GM18873 (cell line): ENCODE data around the gene TMPRSS4.
"Not testable (repeated sequence)": the region's sequence is repeated elsewhere in the genome, so short reads cannot be mapped to it uniquely, and the experiment has no call there.

Experiments
- ATAC-seq: cut with Tn5 transposase; IDR thresholded peaks from one replicate; pipeline ENCODE4 v1.9.1; 2021; ENCODE audit warnings: mild to moderate bottlenecking, moderate library complexity, moderate number of reproducible peaks; ENCODE audit not compliant: unreplicated experiment, low FRiP score

Gene TMPRSS4

DNA sequence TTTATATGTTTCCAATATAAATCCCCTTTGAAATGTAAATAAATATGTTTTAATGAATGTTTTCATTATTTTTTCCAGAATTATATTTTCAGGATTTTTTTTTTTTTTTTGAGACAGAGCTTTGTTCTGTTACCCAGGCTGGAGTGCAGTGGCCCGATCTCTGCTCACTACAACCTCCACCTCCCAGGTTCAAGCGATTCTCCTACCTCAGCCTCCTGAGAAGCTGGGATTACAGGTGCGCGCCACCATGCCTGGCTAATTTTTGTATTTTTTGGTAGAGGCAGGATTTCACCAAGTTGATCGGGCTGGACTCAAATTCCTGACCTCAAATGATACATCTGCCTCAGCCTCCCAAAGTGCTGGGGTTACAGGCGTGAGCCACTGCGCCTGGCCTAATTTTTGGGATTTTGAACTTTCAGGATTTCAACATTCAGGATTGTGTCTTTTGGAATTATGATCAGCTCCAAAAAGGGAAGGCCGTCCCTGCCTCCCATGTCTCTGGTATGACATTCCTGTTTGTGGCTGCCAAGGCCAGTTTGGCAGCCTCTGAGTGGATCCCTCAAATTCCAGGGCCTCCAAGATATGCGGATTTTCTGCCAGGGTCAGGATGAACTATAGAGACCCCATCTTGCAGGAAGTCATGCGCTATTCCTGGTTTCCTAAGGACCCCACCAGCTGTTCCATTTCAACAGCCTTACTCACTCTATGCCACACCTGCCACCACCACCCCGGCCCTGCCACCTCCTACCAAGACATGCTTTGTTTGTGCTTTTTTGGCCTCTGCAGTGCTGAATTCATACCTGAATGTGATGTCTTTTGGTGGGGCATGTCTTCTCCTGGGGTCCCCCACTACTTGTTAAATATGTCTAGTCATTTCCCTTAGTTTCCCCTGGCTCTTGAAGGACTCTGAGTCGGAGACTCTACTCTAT, 21.9 kb upstream of the TMPRSS4 start:
- no peak for ATAC-seq

- no peak for ATAC-seq
These were observed 20.9 kb upstream of the TMPRSS4 start for GRCh38 chr11:118055966-118056365.

GRCh38 chr11:118056806-118057205, 20.1 kb upstream of the TMPRSS4 start:
- ATAC-seq: no peak

DNA sequence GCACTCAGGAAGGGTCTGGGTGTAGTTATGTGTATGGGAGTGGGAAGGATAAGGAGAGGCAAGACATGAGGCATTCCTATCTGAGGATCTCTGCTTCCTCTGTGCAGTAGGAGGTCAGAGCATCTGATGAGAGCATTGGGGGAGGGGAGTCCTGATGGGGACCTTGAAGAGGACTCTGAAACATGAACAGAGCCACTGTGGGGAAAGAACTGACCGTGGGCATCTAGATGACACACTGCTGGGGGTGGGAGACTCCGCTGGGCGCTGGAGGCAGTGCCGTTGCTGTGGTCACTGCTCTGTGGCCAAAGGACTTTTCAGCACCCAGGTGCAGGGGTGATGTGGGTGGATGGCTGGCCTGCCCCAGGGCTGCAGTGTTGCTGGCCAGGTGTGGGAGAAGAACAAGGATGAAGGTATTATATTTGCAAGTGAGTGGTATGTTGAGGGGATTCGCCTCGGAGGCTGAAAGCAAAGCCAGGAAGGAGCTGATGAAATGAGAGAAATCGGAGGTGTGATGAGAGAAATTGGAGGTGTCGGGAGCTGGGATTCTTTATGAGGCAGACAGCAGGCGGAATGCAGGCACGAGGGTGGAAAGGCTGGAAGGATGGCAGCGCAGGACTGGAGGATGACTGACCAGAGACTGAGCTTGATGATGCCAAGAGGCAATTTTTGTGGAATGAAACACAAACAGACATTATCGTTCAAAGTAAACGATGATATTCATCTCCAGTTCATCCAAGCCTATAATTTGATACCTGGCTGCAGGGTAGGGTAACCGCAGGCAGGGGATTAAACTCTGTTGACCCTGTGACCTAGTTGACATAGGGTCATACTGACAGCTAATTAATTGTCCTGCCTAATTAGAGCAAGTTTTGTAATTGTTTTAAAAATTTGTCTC, 19.4 kb upstream of the TMPRSS4 start:
- no peak for ATAC-seq

- ATAC-seq: no peak
These were observed 18.3 kb upstream of the TMPRSS4 start for GRCh38 chr11:118058311-118059245.

GRCh38 chr11:118059246-118059940, 17.5 kb upstream of the TMPRSS4 start:
- no peak for ATAC-seq

DNA sequence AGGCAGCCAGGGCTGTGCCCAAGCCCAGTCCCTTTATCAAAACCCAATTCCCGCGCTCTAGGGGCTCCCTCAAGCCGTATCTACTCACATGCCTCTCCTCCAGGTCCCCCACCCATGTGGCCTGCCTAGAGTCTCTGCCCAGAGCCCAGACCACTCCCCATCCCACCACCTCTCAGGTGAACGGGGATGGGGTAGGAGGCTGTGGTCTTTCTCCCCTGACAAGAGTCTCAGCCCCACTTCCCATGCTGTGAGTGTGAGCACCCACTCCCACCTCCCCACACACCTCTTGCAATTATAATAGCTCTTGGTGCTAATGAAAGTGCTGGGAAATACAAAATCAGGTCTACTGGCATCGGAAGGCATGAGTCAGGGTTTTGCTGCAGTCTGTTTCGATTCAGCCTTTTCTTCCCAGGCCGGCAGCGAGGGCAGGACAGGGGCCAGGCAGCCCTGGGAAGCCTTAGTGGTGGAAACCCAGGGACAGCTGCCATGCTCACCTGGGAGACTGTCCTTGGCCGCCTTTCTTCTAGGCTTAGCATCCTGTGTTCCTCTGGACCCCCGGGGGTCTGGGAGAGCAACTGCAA, 16.7 kb upstream of the TMPRSS4 start:
- ATAC-seq: no peak

- no peak for ATAC-seq
These were observed 16.0 kb upstream of the TMPRSS4 start for GRCh38 chr11:118060869-118061268.

- no peak for ATAC-seq
These were observed 15.2 kb upstream of the TMPRSS4 start for GRCh38 chr11:118061586-118062125.

- ATAC-seq: not testable (repeated sequence)
These were observed 14.7 kb upstream of the TMPRSS4 start for GRCh38 chr11:118062181-118062580.

- ATAC-seq: not testable (repeated sequence)
These were observed 14.2 kb upstream of the TMPRSS4 start for GRCh38 chr11:118062631-118063030.

DNA sequence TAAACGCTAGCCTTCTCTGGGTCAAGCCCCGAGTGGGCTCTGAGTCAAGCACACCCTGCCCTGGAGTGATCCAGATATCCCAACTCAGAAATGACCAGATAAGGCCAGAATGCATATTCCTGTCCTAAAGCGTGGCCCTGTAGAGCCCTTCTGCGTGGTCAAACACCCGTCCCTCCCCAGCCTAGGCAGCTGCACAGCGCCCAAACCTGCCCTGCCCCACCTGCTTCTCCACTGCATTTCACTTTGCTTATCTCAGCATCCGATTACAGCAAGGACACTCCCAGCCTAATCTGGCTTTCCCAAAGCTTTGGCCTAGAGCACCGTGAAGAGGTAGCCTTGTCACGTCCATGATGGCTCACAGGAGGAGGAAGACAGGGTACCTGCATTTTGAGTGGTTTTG, 11.9 kb upstream of the TMPRSS4 start:
- no peak for ATAC-seq

DNA sequence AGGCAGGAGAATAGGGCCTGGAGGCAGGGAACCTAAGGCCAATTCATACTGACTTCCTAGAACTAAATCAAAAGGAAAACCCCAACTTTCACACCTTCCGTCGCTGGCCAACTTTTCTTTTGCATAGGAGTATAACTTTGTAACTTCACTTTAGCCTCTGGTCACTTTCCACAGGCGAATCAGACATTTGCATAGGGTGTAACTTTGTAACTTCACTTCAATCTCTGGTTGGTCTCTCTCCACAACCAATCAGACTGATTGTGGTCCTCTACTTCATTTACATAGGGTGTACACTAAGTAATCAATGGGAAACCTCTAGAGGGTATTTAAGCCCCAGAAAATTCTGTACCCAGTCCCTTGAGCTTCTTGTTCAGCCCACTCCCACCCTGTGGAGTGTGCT, 11.5 kb upstream of the TMPRSS4 start:
- ATAC-seq: no peak

- no peak for ATAC-seq
These were observed 9.9 kb upstream of the TMPRSS4 start for GRCh38 chr11:118067006-118067405.

GRCh38 chr11:118068206-118068944, 8.5 kb upstream of the TMPRSS4 start:
- no peak for ATAC-seq

DNA sequence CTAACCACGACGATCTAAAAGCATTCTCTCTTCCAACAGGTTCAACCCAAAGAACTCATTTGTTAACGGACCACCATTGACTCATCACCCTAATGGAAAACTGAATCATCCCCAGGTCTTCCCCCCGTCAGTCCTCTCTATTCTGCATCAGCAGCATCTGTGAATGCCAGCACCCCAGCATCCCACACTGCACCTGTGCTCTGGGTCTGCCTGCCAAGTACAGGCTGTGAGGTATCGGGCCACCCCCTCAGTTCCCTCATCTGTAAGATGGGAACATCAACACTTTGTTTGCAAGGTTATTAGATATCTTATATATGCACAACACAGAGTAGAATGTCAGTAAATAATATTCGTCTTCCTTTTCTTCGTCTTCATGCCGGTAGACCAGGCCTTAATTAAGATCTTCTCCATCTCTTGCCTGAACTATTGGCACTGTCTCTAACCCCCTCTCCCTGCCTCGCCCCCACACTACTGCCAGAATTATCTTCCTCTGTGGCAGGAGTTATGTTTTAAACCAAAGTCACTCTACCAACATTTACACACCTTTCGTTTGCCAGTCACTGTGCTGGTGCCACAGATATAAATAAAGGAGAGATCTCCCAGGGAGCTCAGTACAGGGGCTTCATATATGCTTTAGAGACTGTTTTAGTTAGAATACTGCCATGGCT, 7.8 kb upstream of the TMPRSS4 start:
- ATAC-seq: no peak

DNA sequence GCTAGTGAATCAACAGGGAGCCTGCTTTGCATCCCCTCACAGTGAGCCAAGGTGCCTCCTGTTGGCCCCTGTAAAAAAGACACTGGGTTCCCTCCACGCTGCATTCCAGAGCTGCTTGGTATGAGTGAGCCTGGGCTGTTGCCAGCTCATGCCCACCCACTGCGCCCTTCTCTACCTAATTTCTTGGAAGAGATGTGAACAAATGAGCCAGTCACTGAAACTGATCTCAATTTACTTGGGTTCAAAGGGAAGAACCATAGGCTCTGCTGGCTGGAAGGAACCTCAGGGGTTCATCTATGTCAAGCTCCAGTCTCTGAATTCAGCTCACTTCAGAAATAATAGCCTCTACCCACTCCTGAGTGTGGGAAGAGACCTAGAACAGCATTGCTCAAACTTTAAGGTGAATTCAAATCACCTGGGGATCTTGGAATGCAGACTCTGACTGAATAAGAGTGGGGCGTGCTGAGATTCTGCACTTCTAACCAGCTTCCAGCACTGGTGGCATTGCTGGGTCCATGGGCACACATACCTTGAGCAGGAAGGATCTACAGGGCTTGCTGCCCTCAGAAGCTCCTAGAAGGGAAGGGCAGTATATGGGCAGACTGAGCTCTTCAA, 5.4 kb upstream of the TMPRSS4 start:
- ATAC-seq: no peak
